Stimulated activated naive CD8-positive, alpha-beta T cell treated with anti-CD3 and anti-CD28 coated beads, Interleukin-15, amount 100 ng/mL, for 72 hours (primary cell): ENCODE measurements around the gene KCNH3.

Experiments used
- ATAC-seq: fragments of 150-1000 bp; cut with Tn5 transposase; 2 replicates; pipeline ENCODE4 v1.10.0; 2021; ENCODE audit warnings: mild to moderate bottlenecking, moderate library complexity
- DNase-seq, 2 donors: peaks; one replicate each; pipeline ENCODE4 v3.0.0; 2021 to 2022
- H3K27ac Mint-ChIP-seq, 2 donors: one replicate each; pipeline ENCODE4 v1.8.0; 2022; ENCODE audit warnings: mild to moderate bottlenecking in 2 of 2, mixed read lengths in 2 of 2, moderate library complexity in 2 of 2
- H3K27me3 Mint-ChIP-seq: one replicate; pipeline ENCODE4 v1.8.0; 2022; ENCODE audit warnings: mixed read lengths
- H3K4me1 Mint-ChIP-seq: one replicate; pipeline ENCODE4 v1.8.0; 2022; ENCODE audit warnings: mild to moderate bottlenecking, mixed read lengths
- H3K4me3 Mint-ChIP-seq, 2 donors: one replicate each; pipeline ENCODE4 v1.8.0; 2022; ENCODE audit warnings: mild to moderate bottlenecking in 2 of 2, mixed read lengths in 2 of 2, moderate library complexity in 1 of 2
- H3K9me3 Mint-ChIP-seq, 2 donors: one replicate each; pipeline ENCODE4 v1.8.0; 2022; ENCODE audit warnings: mixed read lengths in 2 of 2

KCNH3 gene

DNA sequence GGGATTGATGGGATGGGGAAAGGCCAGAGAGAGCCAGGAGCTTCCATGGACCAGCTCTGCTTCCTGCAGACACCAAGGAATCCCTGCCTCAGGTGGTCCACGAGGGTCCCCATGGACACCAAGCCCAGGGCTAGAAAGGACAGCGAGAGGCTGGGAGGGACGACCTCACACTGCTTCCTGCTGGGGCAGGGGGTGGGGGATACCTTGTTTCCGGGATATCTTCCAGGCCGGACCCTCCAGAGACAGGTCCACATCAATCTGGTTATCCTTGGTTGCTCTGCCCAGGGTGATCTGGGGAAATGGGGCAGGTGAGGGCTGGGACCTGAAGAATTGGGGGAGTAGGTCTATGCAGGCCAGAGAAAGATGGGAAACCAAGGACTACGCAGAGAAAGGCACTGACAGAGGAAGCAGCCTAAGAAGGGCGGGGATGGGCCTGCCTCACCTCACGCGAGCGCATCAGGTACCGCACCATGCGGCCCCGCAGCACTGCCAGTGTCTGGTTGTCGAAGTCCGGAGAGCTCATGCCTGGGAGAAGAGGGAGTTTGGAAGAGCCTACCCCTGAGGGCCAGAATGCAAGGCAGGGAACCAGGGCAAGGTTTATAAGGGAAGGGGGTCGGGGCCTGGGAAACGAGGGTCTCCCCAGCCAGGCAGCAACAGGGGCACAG is 20.3 kb downstream of the KCNH3 start:
- no peaks in the 10 kb centered on the region for H3K9me3 Mint-ChIP-seq
- ATAC-seq: no peak
- H3K27ac Mint-ChIP-seq: peak overlapping the region in 1 of 2 donors; percentile 4

GRCh38 chr12:49560695-49561094 is 21.9 kb downstream of the KCNH3 start:
- H3K9me3 Mint-ChIP-seq: no peaks in the 10 kb centered on the region
- no peak for ATAC-seq
- H3K27ac Mint-ChIP-seq: peak overlapping the region; percentile 44 to 55
- DNase-seq: no peak
- peaks cover 60% of the 10 kb centered on the region for H3K4me1 Mint-ChIP-seq
- no peak overlapping the region for H3K4me3 Mint-ChIP-seq
- H3K27me3 Mint-ChIP-seq: no peaks in the 10 kb centered on the region

More for the DNA sequence above, 20.3 kb downstream of the KCNH3 start:
- no peak for DNase-seq
- Mint-ChIP-seq H3K4me3 (no peak overlapping the region), H3K27me3 (no peaks in the 10 kb centered on the region), H3K4me1 (peaks cover 47% of the 10 kb centered on the region)

DNA sequence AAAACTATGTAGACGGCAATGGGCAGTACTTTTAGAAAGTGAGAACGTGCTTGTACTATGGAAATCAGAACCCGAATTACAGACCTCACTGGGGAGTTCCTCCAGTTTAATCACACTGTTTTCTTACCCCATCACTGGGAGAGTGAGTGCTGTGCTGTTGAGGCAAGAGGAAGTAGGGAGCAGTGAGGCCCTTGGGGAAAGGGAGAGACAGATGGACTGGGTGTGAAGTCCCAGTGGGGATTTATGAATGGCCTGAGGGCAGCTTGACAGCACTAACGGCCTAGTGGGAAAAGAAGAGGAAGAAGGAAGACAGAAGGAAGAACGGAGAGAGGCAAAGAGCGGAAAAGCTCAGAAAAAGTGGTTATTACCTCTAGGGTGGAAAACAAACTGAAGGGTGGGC is 23.4 kb downstream of the KCNH3 start:
- Mint-ChIP-seq H3K9me3 (no peaks in the 10 kb centered on the region), H3K4me1 (peaks cover 65% of the 10 kb centered on the region), H3K4me3 (no peak overlapping the region), H3K27me3 (no peaks in the 10 kb centered on the region), H3K27ac (peak overlapping the region in 1 of 2 donors; percentile 0)
- ATAC-seq (no peak), DNase-seq (no peak)

DNA sequence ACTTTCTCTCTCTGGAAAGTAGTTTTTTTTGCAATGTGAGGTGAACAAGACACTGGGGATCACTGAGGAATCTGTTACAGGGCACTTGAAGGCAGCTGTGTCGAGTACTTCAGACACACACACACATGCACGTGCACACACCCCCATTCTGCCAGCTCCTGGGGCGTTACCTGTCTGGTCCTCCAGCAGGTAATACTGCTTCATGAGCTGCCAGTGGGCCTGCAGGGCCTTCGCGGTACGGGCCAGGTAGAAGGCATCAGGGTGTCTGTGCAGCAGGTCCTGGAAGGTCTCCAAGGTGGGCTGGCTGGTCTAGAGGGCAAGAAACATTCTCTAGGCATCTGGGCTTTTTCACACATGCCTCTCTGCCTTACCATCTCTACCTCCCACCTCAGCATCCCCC is 24.0 kb downstream of the KCNH3 start:
- H3K4me1 Mint-ChIP-seq: peaks cover 69% of the 10 kb centered on the region
- ATAC-seq (no peak), DNase-seq (no peak)
- H3K27me3 Mint-ChIP-seq: no peaks in the 10 kb centered on the region
- H3K4me3 Mint-ChIP-seq: no peak overlapping the region
- H3K27ac Mint-ChIP-seq: no peak overlapping the region
- H3K9me3 Mint-ChIP-seq: no peaks in the 10 kb centered on the region

GRCh38 chr12:49563951-49564685 is 25.3 kb downstream of the KCNH3 start:
- no peaks in the 10 kb centered on the region for H3K9me3 Mint-ChIP-seq
- peaks cover 73% of the 10 kb centered on the region for H3K4me1 Mint-ChIP-seq
- H3K4me3 Mint-ChIP-seq: no peak overlapping the region
- peak overlapping the region in 1 of 2 donors; percentile 45 for H3K27ac Mint-ChIP-seq
- H3K27me3 Mint-ChIP-seq: no peaks in the 10 kb centered on the region
- ATAC-seq (no peak), DNase-seq (no peak)

DNA sequence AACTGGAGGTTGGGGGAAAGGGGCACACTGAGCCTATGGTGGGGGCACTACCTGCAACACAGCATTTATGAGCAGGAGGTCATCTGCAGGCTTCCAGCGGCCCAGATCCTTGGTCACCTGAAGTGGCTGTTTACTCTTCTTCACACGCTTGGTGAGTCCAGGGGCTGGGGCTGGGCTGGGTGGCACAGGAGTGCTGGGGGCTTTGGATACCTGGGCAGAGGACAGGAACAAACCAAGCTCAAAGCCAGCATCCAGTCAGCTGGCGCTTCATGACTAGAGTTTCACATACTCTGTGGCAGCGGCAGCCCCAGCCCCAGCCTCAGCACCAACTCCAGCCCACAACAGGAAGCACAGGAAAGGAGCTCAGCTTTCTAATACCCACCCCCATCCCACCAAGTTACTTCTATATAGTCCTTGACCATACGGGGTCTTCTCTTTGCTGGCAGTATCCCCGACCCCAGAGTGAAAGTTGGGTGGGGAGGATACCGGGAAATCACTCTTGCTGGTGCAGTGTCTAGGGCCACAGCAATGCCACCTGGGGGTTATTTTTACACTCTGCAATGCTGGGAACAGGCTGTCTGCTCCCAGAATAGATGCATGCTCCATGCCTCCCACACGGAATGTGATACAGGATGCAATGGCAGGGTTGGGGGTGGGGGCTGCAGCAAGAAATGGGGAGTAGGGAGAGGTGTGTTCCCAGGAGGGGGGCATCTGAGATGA is 26.0 kb downstream of the KCNH3 start:
- H3K27ac Mint-ChIP-seq: peak overlapping the region in 1 of 2 donors; percentile 57
- H3K4me1 Mint-ChIP-seq: peaks cover 76% of the 10 kb centered on the region
- DNase-seq (no peak), ATAC-seq (no peak)
- no peaks in the 10 kb centered on the region for H3K9me3 Mint-ChIP-seq
- no peaks in the 10 kb centered on the region for H3K27me3 Mint-ChIP-seq
- H3K4me3 Mint-ChIP-seq: peak overlapping the region in 1 of 2 donors; percentile 32

- Mint-ChIP-seq H3K27me3 (no peaks in the 10 kb centered on the region), H3K4me3 (peak overlapping the region; percentile 27 to 32), H3K27ac (peak overlapping the region; percentile 24 to 91), H3K4me1 (peaks cover 78% of the 10 kb centered on the region), H3K9me3 (no peaks in the 10 kb centered on the region)
- ATAC-seq (no peak), DNase-seq (no peak)
Observed at GRCh38 chr12:49565406-49566265, 26.8 kb downstream of the KCNH3 start.

DNA sequence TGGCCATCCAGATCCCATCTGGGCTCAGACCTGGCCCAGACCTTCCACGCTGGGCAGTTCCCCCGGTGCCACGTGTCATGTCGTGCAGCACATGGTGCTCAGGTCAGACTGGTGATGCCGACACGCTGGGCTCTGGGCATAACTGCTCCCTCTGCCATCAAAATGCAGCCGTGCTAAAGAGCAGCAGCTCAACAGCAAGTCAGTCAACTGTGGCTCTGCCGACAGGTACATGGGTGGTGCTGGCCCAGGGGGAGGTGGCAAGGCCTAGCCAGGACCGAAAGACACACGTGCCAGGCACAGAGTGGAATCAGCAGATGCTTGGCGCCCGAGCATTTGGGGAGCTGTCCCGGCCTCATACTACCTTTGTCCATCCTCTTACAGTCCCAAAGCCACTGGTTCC is 27.5 kb downstream of the KCNH3 start:
- H3K4me1 Mint-ChIP-seq: peaks cover 78% of the 10 kb centered on the region
- H3K4me3 Mint-ChIP-seq: peak overlapping the region; percentile 7 to 34
- no peaks in the 10 kb centered on the region for H3K27me3 Mint-ChIP-seq
- DNase-seq: no peak
- H3K9me3 Mint-ChIP-seq: no peaks in the 10 kb centered on the region
- H3K27ac Mint-ChIP-seq: no peak overlapping the region
- ATAC-seq: no peak

GRCh38 chr12:49567302-49567610 is 28.4 kb downstream of the KCNH3 start:
- peak; percentile 41 for ATAC-seq
- Mint-ChIP-seq H3K27ac (peak overlapping the region; percentile 99), H3K4me3 (peak overlapping the region; percentile 99 to 100)

GRCh38 chr12:49567611-49568441 is 29.0 kb downstream of the KCNH3 start, which contains the start of gene MCRS1:
Gene MCRS1, minus strand, starts transcription at chr12:49568142. Its CDS starts 1,411 bp downstream, at chr12:49566731.
- Mint-ChIP-seq H3K9me3 (no peaks in the 10 kb centered on the region), H3K27me3 (no peaks in the 10 kb centered on the region), H3K4me1 (peaks cover 74% of the 10 kb centered on the region), H3K4me3 (peak within 1 kb of the TSS; percentile 99 to 100), H3K27ac (peak within 1 kb of the TSS; percentile 99)
- ATAC-seq: peak; percentile 94
- DNase-seq: peak; percentile 85 to 88

More at GRCh38 chr12:49567302-49567610, 28.4 kb downstream of the KCNH3 start:
- no peak for DNase-seq
- H3K4me1 Mint-ChIP-seq: peaks cover 76% of the 10 kb centered on the region
- H3K27me3 Mint-ChIP-seq: no peaks in the 10 kb centered on the region
- H3K9me3 Mint-ChIP-seq: no peaks in the 10 kb centered on the region

- H3K9me3 Mint-ChIP-seq: no peaks in the 10 kb centered on the region
- peaks cover 74% of the 10 kb centered on the region for H3K4me1 Mint-ChIP-seq
- peak overlapping the region; percentile 99 to 100 for H3K4me3 Mint-ChIP-seq
- ATAC-seq (peak; percentile 55), DNase-seq (no peak)
- no peaks in the 10 kb centered on the region for H3K27me3 Mint-ChIP-seq
- peak overlapping the region; percentile 99 for H3K27ac Mint-ChIP-seq
Observed at GRCh38 chr12:49568442-49569162, 29.8 kb downstream of the KCNH3 start.

DNA sequence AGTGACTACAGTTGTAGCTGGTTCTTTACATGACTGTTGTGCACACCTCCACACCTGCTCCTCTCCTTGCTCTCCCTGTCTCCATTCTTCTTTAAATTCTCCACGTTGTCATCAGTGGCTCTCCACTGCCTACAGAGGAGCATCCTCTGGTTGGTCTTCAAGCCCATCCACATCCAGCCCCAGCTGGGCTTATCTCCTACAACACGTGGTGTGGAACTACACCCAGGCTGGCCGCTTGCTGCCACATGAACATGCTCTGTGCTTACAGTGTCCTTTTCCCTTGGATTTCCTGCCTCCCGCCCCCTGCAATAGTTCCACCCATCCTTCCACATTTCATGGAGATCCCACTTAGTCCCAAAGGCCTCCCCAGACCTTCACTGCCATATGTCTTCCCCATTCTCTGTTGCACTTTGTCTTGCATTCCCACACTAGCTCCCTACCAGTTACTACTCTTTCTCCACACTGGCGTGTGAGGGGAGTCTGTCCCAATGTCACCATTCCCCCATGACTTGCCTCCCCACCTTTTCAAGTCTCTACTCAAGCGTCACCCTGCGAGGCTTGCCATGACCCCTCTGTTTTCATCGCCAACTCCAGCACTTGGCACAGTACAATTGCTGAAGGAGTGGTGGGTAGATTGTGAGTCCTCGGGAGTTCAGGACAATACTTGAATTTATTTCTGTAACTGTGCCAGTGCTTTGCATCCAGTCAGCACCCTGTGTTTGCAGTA is 38.9 kb downstream of the KCNH3 start:
- H3K4me1 Mint-ChIP-seq: peaks cover 22% of the 10 kb centered on the region
- DNase-seq: no peak
- no peak overlapping the region for H3K4me3 Mint-ChIP-seq
- ATAC-seq: no peak
- no peaks in the 10 kb centered on the region for H3K9me3 Mint-ChIP-seq
- no peak overlapping the region for H3K27ac Mint-ChIP-seq
- H3K27me3 Mint-ChIP-seq: no peaks in the 10 kb centered on the region

DNA sequence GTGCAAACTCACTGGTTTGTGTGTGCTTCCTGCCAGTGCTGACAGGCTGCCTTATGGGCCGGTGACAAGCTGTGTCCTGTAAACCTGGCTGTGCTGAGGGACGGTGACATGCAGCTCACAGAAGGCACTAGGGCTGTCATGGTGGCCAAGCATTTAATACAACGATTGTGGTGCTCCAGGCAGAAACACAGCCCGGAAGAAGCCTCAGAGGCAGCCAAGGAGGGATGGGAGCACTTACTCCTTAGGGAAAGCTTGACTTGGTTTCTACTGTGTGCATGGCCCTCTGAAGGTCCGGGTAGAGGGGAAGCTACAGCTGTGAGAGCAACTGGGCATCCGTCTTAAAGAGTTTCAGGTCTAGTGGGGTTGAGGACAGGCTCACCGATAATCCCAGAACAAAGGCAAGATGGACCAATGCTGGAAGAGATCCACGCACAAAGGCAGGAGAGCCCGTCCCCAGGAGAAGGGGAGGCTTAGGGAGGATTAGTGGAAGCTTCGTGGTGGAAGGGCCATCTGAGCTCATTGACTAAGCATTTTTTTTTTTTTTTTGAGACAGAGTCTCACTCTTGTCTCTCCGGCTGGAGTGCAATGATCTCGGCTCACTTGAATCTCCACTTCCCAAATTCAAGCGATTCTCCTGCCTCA is 39.8 kb downstream of the KCNH3 start:
- no peak for DNase-seq
- no peak for ATAC-seq
- Mint-ChIP-seq H3K4me3 (no peak overlapping the region), H3K4me1 (peaks cover 22% of the 10 kb centered on the region), H3K27ac (peak overlapping the region in 1 of 2 donors; percentile 2), H3K27me3 (no peaks in the 10 kb centered on the region), H3K9me3 (no peaks in the 10 kb centered on the region)
